Gastrocnemius medialis (tissue), 4 donors: ENCODE results near the gene LCN9. TPM values are rescaled to one million over a fixed set of nuclear protein-coding genes. Genes with fewer than 3 reads are reported as not detected.

Source experiments
- ATAC-seq, 2 donors: fragments of 150-250 bp; one replicate each; pipeline ENCODE4 v1.9.1; 2016
- DNase-seq, 2 donors: peaks; one replicate each; pipeline ENCODE4 v3.0.0-alpha.2; 2019
- H3K27ac ChIP-seq, 4 donors: fragments of 200-600 bp; sonication (generic); 1 replicate in 1 of 4; 2 replicates in 3 of 4; pipeline ENCODE4 v1.5.1; 2016 to 2018; ENCODE audit warnings: mild to moderate bottlenecking in 2 of 4, moderate library complexity in 1 of 4
- H3K27me3 ChIP-seq, 3 donors: fragments of 200-600 bp; sonication (generic) in 2 of 3; 1 replicate in 1 of 3; 2 replicates in 2 of 3; pipeline versions ENCODE4 v1.5.1 to v1.6.0; 2016 to 2019; ENCODE audit warnings: mild to moderate bottlenecking in 1 of 3, moderate library complexity in 1 of 3
- H3K36me3 ChIP-seq, 2 donors: fragments of 200-600 bp; sonication (generic) in 1 of 2; one replicate each; pipeline ENCODE4 v1.5.1; 2017 to 2018
- H3K4me1 ChIP-seq, 2 donors: fragments of 200-600 bp; sonication (generic) in 1 of 2; one replicate each; pipeline ENCODE4 v1.5.1; 2016 to 2017; ENCODE audit warnings: mild to moderate bottlenecking in 2 of 2
- H3K4me3 ChIP-seq, 4 donors: fragments of 200-600 bp; sonication (generic) in 3 of 4; 1 replicate in 1 of 4; 2 replicates in 3 of 4; pipeline ENCODE4 v1.5.1; 2016 to 2019; ENCODE audit warnings: mild to moderate bottlenecking in 2 of 4
- H3K9me3 ChIP-seq, 3 donors: fragments of 200-600 bp; sonication (generic) in 2 of 3; 1 replicate in 1 of 3; 2 replicates in 2 of 3; pipeline ENCODE4 v1.5.1; 2016 to 2019
- POLR2A ChIP-seq, 2 donors: fragments of 450-650 bp; IDR thresholded peaks; one replicate each; pipeline ENCODE4 v1.6.1; 2017; ENCODE audit warnings: antibody characterized with exemption in 2 of 2, mild to moderate bottlenecking in 2 of 2, moderate library complexity in 2 of 2
- in situ Hi-C, 4 donors: fragments of 200-750 bp; cut with MboI; loops; one replicate each; pipeline versions ENCODE4 v1.15.0 to v1.8.0; 2017; ENCODE audit warnings: low sequenced_read_pairs in 4 of 4
- intact Hi-C: fragments of 100-400 bp; cut with DNase I; formaldehyde crosslinking; loops from one replicate; pipeline ENCODE4 v1.15.1; 2023; ENCODE audit warnings: low total_unique reads
- total RNA-seq, 4 donors: library from RNA; depleted of rRNA; stranded (reverse); fragments of >200 nt; gene quantifications; one replicate each; pipeline versions ENCODE4 v1.1.0 to v1.2.3, GENCODE V29; 2016
- TF ChIP-seq, protein P1 (sequence below), 5 experiments: fragments of 450-650 bp in 3 of 5; fragments of 200-600 bp in 2 of 5; sonication (generic) in 2 of 5; IDR thresholded peaks in 4 of 5; conservative IDR thresholded peaks in 1 of 5; 1 replicate in 4 of 5; 2 replicates in 1 of 5; pipeline ENCODE4 v1.5.1; 2016 to 2019; ENCODE audit warnings: antibody characterized with exemption in 5 of 5, mild to moderate bottlenecking in 3 of 5, moderate library complexity in 3 of 5

LCN9 gene
- total RNA-seq, 4 donors from 2014 or later = not detected

DNA sequence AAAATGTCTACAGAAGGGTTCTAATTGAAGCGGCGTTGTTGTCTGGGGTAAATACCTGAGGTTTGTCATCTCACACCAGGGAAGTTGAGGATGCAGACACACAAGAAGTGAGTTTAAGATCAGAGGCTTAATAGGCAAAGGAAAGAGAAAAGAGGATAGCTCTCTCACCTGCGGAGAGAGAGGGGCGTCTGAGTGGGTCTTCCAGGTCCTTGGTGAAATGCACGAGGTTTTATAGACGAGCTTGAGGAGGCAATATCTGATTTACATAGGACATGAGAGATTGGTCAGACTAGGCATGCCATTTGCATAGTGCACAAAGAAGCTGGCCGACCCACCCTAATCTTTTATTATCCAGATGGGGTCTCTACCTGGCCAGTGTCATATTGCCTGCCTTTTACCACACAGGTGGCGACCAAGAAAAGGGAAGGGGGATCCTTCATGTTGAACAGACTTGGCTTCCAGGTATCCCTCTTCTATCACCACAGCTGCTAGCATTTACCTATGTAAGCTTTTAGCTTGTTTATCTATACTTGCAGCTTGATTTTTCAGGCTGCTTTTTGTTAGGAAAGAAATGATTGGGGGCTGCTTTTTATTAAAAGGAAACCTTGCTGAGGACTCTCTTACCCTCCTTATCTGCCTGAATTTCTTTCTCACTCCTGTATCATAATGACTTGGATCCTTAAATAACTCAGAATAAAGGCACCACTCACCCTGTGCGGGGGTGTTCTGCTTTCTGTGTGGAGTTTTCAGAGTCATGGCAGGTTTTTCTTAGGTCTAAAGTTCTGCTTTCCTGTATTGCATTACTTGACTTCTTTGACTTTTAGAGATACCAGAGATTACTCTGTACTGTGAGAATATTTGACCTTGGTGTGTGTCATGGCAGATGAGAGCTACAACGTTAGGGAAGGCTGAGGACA, 14.4 kb upstream of the LCN9 start:
- Histone ChIP-seq H3K27ac (no peak overlapping the region), H3K9me3 (no peaks in the 10 kb centered on the region), H3K4me3 (no peak overlapping the region), H3K4me1 (no peaks in the 10 kb centered on the region), H3K27me3 (peaks cover 0 to 3% (median 0%) of the 10 kb centered on the region in 3 donors), H3K36me3 (no peaks in the 10 kb centered on the region)
- ATAC-seq (no peak), DNase-seq (no peak)
- in situ Hi-C loops = no loop called here
- TF ChIP-seq, protein P1, sequence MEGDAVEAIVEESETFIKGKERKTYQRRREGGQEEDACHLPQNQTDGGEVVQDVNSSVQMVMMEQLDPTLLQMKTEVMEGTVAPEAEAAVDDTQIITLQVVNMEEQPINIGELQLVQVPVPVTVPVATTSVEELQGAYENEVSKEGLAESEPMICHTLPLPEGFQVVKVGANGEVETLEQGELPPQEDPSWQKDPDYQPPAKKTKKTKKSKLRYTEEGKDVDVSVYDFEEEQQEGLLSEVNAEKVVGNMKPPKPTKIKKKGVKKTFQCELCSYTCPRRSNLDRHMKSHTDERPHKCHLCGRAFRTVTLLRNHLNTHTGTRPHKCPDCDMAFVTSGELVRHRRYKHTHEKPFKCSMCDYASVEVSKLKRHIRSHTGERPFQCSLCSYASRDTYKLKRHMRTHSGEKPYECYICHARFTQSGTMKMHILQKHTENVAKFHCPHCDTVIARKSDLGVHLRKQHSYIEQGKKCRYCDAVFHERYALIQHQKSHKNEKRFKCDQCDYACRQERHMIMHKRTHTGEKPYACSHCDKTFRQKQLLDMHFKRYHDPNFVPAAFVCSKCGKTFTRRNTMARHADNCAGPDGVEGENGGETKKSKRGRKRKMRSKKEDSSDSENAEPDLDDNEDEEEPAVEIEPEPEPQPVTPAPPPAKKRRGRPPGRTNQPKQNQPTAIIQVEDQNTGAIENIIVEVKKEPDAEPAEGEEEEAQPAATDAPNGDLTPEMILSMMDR (IDR thresholded peaks at IDR 0.05 in 4 of 5, conservative IDR thresholded peaks at IDR 0.05 in 1 of 5) = no peak
- TF ChIP-seq POLR2A (IDR thresholded peaks at IDR 0.05) = no peak
- intact Hi-C loops = no loop called here

DNA sequence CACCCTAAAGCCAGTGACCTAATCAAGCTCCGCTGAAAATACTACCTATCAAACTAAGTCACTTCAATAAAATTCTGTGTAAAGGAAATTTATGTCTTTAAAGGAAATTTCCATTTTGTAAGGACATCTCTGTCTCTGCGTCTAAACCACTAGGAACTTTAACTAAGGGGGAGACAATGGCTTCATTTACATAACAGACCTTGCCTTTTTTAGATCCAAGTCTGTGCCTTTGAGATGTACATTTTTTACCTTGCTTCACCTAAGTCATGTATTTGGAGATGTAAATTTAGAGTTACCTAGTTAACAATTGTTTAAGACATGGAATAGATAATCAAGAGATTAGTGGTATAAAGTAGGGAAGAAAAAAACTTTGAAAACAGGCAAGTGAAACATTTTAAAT, 13.6 kb upstream of the LCN9 start:
- Histone ChIP-seq H3K4me3 (no peak overlapping the region), H3K9me3 (no peaks in the 10 kb centered on the region), H3K36me3 (no peaks in the 10 kb centered on the region), H3K27ac (no peak overlapping the region), H3K4me1 (no peaks in the 10 kb centered on the region), H3K27me3 (peaks cover 0 to 3% (median 0%) of the 10 kb centered on the region in 3 donors)
- no peak for DNase-seq
- TF ChIP-seq POLR2A (IDR thresholded peaks at IDR 0.05) = no peak
- TF ChIP-seq, protein P1 (IDR thresholded peaks at IDR 0.05 in 4 of 5, conservative IDR thresholded peaks at IDR 0.05 in 1 of 5) = no peak
- in situ Hi-C loops (no loop called here), intact Hi-C loops (no loop called here)
- ATAC-seq = no peak

DNA sequence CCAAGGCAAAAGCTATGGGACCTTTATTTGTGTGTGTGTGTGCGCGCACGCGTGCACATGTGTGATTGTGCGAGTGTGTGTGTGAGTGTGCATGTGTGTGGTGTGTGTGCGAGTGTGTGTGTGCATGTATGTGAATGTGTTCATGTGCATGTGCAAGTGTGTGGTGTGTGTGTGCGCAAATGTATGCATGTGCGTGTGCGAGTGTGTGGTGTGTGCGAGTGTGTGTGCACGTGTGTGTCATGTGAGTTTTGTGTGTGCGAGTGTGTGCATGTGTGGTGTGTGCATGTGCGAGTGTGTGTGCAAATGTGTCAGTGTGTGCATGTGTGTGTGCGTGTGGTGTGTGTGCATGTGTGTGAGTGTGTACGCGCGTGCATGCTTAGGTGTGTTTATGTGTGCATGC, 12.7 kb upstream of the LCN9 start:
- Histone ChIP-seq H3K4me1 (no peaks in the 10 kb centered on the region), H3K27ac (no peak overlapping the region), H3K27me3 (peaks cover 0 to 3% (median 0%) of the 10 kb centered on the region in 3 donors), H3K9me3 (no peaks in the 10 kb centered on the region), H3K4me3 (no peak overlapping the region), H3K36me3 (no peaks in the 10 kb centered on the region)
- in situ Hi-C loops = no loop called here
- no peak for DNase-seq
- TF ChIP-seq POLR2A (IDR thresholded peaks at IDR 0.05) = no peak
- TF ChIP-seq, protein P1 (IDR thresholded peaks at IDR 0.05 in 4 of 5, conservative IDR thresholded peaks at IDR 0.05 in 1 of 5) = no peak
- intact Hi-C loops = no loop called here
- ATAC-seq = no peak

DNA sequence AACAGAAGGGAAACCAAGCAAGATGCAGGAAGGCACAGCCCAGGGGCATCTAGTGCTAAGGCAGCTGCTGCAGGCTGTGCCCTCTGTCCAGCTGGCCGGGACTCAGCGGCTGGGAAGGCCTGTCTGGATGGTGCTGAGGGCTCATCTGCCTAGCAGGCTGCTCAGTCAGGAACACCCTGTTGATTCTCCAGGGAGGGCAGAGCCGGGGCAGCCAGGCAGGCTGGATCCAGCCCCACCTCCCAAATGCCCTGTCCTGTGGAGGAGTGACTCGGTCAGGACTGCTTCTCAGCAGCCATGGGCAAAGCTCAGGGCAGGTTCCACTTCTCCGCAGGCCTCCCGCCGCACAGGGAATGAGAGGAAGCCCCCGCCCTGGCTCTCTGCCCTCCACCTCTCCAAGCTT, 7.8 kb upstream of the LCN9 start:
- Histone ChIP-seq H3K27ac (no peak overlapping the region), H3K4me3 (no peak overlapping the region), H3K27me3 (peaks cover 0 to 6% (median 4%) of the 10 kb centered on the region in 3 donors), H3K4me1 (no peaks in the 10 kb centered on the region), H3K36me3 (no peaks in the 10 kb centered on the region), H3K9me3 (no peaks in the 10 kb centered on the region)
- ATAC-seq (no peak), DNase-seq (no peak)
- intact Hi-C loops (no loop called here), in situ Hi-C loops (no loop called here)
- TF ChIP-seq POLR2A (IDR thresholded peaks at IDR 0.05) = no peak
- TF ChIP-seq, protein P1 (IDR thresholded peaks at IDR 0.05 in 4 of 5, conservative IDR thresholded peaks at IDR 0.05 in 1 of 5) = no peak
